Thyroid gland (tissue), 4 donors: ENCODE measurements around the gene RNF103. TPM values are rescaled to one million over a fixed set of nuclear protein-coding genes. Genes with fewer than 3 reads are reported as not detected.
A peak's percentile ranks its signal among the peaks of the same experiment; 100 is the strongest.

Experiments
- DNase-seq, 2 donors: peaks; one replicate each; pipeline ENCODE4 v3.0.0-alpha.2; 2019
- H3K27ac ChIP-seq, 3 donors: fragments of 200-600 bp; sonication (generic); 1 replicate in 2 of 3; 2 replicates in 1 of 3; pipeline ENCODE4 v1.5.1; 2016 to 2019; ENCODE audit warnings: mild to moderate bottlenecking in 1 of 3, moderate library complexity in 1 of 3
- H3K27me3 ChIP-seq: fragments of 200-600 bp; sonication (generic); one replicate; pipeline ENCODE4 v1.5.1; 2019
- H3K36me3 ChIP-seq, 2 donors: fragments of 200-600 bp; sonication (generic); one replicate each; pipeline ENCODE4 v1.5.1; 2016 to 2019
- H3K4me1 ChIP-seq, 2 donors: fragments of 200-600 bp; sonication (generic); one replicate each; pipeline ENCODE4 v1.5.1; 2017 to 2019
- H3K4me3 ChIP-seq, 3 donors: fragments of 200-600 bp; sonication (generic); replicated peaks in 1 of 3; 1 replicate in 2 of 3; 2 replicates in 1 of 3; pipeline ENCODE4 v1.5.1; 2016; ENCODE audit warnings: mild to moderate bottlenecking in 1 of 3
- H3K9me3 ChIP-seq: fragments of 200-600 bp; sonication (generic); one replicate; pipeline ENCODE4 v1.5.1; 2017
- CTCF ChIP-seq, 6 experiments: fragments of 200-600 bp in 3 of 6; fragments of 450-650 bp in 3 of 6; sonication (generic) in 3 of 6; IDR thresholded peaks; one replicate each; pipeline ENCODE4 v1.5.1; 2016 to 2019; ENCODE audit warnings: antibody characterized with exemption in 6 of 6, mild to moderate bottlenecking in 2 of 6, inconsistent platforms in 1 of 6, moderate library complexity in 1 of 6
- POLR2A ChIP-seq, 2 donors: fragments of 450-650 bp; IDR thresholded peaks; one replicate each; pipeline ENCODE4 v1.6.1; 2017; ENCODE audit warnings: antibody characterized with exemption in 2 of 2, mild to moderate bottlenecking in 2 of 2, moderate library complexity in 1 of 2
- WGBS, 2 donors: methylation state at CpG; one replicate each; pipeline ENCODE4 v1.1.5; 2017; 5-methylcytosine and 5-hydroxymethylcytosine counted together
- intact Hi-C: fragments of 100-400 bp; cut with DNase I; formaldehyde crosslinking; loops from one replicate; pipeline ENCODE4 v1.15.1; 2023
- total RNA-seq, 4 donors: library from RNA; depleted of rRNA; stranded (reverse); fragments of >200 nt; gene quantifications; one replicate each; pipeline ENCODE4 v1.2.3, GENCODE V29; 2016

The RNF103 gene
- total RNA-seq, 4 donors from 2014 or later = 26.0 to 36.8 (median 33.3) TPM

GRCh38 chr2:86577817-86578456 is 45.7 kb downstream of the RNF103 start:
- intact Hi-C loops = no loop called here
- TF ChIP-seq POLR2A (IDR thresholded peaks at IDR 0.05) = no peak
- no peak for TF ChIP-seq CTCF (IDR thresholded peaks at IDR 0.05)
- Histone ChIP-seq H3K27ac (no peak overlapping the region), H3K4me1 (no peaks in the 10 kb centered on the region), H3K36me3 (no peaks in the 10 kb centered on the region), H3K4me3 (no peak overlapping the region), H3K27me3 (no peaks in the 10 kb centered on the region), H3K9me3 (no peaks in the 10 kb centered on the region)
- WGBS, 2 donors = 96 to 99% methylated on average over 2 of the region's 2 CpGs
- no peak for DNase-seq

GRCh38 chr2:86570059-86570458 is 53.6 kb downstream of the RNF103 start:
- DNase-seq = no peak
- Histone ChIP-seq H3K27me3 (no peaks in the 10 kb centered on the region), H3K9me3 (no peaks in the 10 kb centered on the region), H3K36me3 (no peaks in the 10 kb centered on the region), H3K4me1 (no peaks in the 10 kb centered on the region), H3K4me3 (no peak overlapping the region), H3K27ac (no peak overlapping the region)
- intact Hi-C loops = no loop called here
- WGBS, 2 donors = 83 to 88% methylated on average over 3 of the region's 3 CpGs
- TF ChIP-seq POLR2A (IDR thresholded peaks at IDR 0.05) (no peak), CTCF (IDR thresholded peaks at IDR 0.05) (no peak)

DNA sequence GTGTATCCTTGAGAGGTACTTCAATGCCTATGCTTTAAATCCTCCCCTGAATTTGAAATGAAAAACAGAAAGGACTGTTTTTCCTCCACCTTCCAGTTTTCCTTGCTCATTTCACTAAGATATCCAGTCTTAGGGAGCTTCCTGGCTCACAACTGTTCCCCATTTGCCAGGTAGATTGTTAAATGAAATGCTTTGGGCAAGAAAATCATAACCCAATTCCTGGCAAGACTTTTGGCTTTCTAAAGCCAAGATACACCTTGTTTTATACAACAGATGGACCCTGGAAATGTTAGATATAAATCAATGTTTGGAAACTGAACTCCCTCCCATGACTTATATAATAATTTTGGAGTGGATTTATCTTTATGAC is 56.9 kb downstream of the RNF103 start:
- intact Hi-C loops = loop anchor here (10.0 kb wide), 1 partner anchor 58 kb away; the partner anchor contains the start of gene RNF103

DNA sequence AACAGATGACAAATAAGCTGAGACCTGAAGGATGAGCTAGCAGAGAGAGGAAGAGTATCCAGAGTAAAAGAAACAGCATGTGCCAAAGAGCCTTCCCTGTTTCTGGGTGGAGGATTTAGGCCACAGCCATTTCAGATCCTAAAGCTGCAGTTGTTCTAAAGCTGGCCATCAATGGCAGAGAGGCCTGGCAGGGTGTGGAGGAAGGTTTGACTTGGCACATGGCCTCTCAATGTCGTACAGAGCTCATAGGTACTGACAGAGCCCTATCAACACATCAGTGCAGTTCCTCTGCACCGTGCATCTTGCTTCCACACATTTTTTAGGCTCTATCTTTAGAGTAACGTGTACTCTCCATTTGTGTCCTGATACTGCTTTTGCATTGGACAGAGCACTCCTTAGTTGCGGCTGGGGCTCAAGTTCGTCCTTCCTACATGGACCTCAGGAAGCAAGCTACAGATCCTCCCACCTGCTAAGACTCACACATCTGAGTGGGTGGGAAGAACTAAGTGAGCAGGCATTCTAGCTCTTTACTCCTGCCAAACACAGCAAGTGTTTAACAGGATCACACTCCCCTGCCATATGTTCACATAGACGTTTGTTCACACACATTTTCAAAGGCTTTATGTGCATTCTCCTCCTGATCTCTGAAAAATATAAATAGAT is 57.4 kb downstream of the RNF103 start:
- no peak for DNase-seq
- TF ChIP-seq CTCF (IDR thresholded peaks at IDR 0.05) (no peak), POLR2A (IDR thresholded peaks at IDR 0.05) (no peak)
- no peak overlapping the region for H3K27ac ChIP-seq
- 73 to 76% methylated on average over 6 of the region's 6 CpGs for WGBS, 2 donors
- intact Hi-C loops = loop anchor here (10.0 kb wide), 1 partner anchor 59 kb away; the partner anchor contains the start of gene RNF103
- no peaks in the 10 kb centered on the region for H3K27me3 ChIP-seq
- H3K4me3 ChIP-seq = no peak overlapping the region
- no peaks in the 10 kb centered on the region for H3K36me3 ChIP-seq
- no peaks in the 10 kb centered on the region for H3K9me3 ChIP-seq
- peaks cover 10 to 15% of the 10 kb centered on the region in 2 donors for H3K4me1 ChIP-seq

More for the DNA sequence above, 56.9 kb downstream of the RNF103 start:
- H3K9me3 ChIP-seq = no peaks in the 10 kb centered on the region
- H3K4me1 ChIP-seq = peaks cover 5 to 10% of the 10 kb centered on the region in 2 donors
- DNase-seq = no peak
- TF ChIP-seq CTCF (IDR thresholded peaks at IDR 0.05) = no peak
- no peak for TF ChIP-seq POLR2A (IDR thresholded peaks at IDR 0.05)
- H3K27ac ChIP-seq = no peak overlapping the region
- no peaks in the 10 kb centered on the region for H3K27me3 ChIP-seq
- H3K4me3 ChIP-seq = no peak overlapping the region
- H3K36me3 ChIP-seq = no peaks in the 10 kb centered on the region

GRCh38 chr2:86563650-86564061 is 60.0 kb downstream of the RNF103 start:
- H3K36me3 ChIP-seq = no peaks in the 10 kb centered on the region
- TF ChIP-seq CTCF (IDR thresholded peaks at IDR 0.05) (no peak), POLR2A (IDR thresholded peaks at IDR 0.05) (no peak)
- peak overlapping the region in 1 of 3 donors; percentile 61 for H3K4me3 ChIP-seq
- no peaks in the 10 kb centered on the region for H3K27me3 ChIP-seq
- H3K27ac ChIP-seq = peak overlapping the region; percentile 98 to 99 (median 99)
- whole genome bisulfite sequencing, 2 donors = 72 to 74% methylated on average over 13 of the region's 13 CpGs
- DNase-seq = no peak
- no peaks in the 10 kb centered on the region for H3K9me3 ChIP-seq
- H3K4me1 ChIP-seq = peaks cover 14 to 18% of the 10 kb centered on the region in 2 donors
- intact Hi-C loops = loop anchor here (5.0 to 10.0 kb wide), 2 partner anchors 61 to 116 kb away; partner anchors contain the start of gene RNF103
